Measurements from ENCODE around the gene MATR3.

- TF ChIP-seq GABPA (IDR thresholded peaks at IDR 0.05; ENCODE audit: low read depth): no peak
- no peak for TF ChIP-seq NR2C2 (IDR thresholded peaks at IDR 0.05; ENCODE audit: borderline replicate concordance, control insufficient read depth, insufficient read length, low read depth)
- no peak for TF ChIP-seq ATF7 (IDR thresholded peaks at IDR 0.05; ENCODE audit: low read depth)
- no peak for TF ChIP-seq CTCF (IDR thresholded peaks at IDR 0.05 in 2 of 3, conservative IDR thresholded peaks at IDR 0.05 in 1 of 3; ENCODE audit: control insufficient read depth in 2 of 3, extremely low read depth in 1 of 3, insufficient read depth in 1 of 3, low read depth in 3 of 3, low read length in 3 of 3)
- no peak for TF ChIP-seq CEBPB (IDR thresholded peaks at IDR 0.05; ENCODE audit: borderline replicate concordance in 1 of 2, low read depth in 2 of 2, low read length in 2 of 2)
- no peak for TF ChIP-seq POLR2A (IDR thresholded peaks at IDR 0.05; ENCODE audit: low read depth, low read length)
- TF ChIP-seq YY1 (IDR thresholded peaks at IDR 0.05; ENCODE audit: low read depth, low read length): no peak
- no peak for TF ChIP-seq SMARCA5 (IDR thresholded peaks at IDR 0.05)
- TF ChIP-seq TARDBP (IDR thresholded peaks at IDR 0.05; ENCODE audit: borderline replicate concordance): no peak
- no peak for TF ChIP-seq TAF1 (IDR thresholded peaks at IDR 0.05; ENCODE audit: borderline replicate concordance, low read depth, low read length)
- TF ChIP-seq USF2 (IDR thresholded peaks at IDR 0.05; ENCODE audit: borderline replicate concordance, low read depth, low read length): no peak
Measured at GRCh38 chr5:139262059-139262741, 31.3 kb upstream of the MATR3 start.
